Gastrocnemius medialis (tissue), 4 donors: Measurements from ENCODE around the gene TRMT61A. TPM values are rescaled to one million over a fixed set of nuclear protein-coding genes. Genes with fewer than 3 reads are reported as not detected.
A peak's percentile ranks its signal among the peaks of the same experiment; 100 is the strongest.

Experiments used
- ATAC-seq, 2 donors: fragments of 150-250 bp; one replicate each; pipeline ENCODE4 v1.9.1; 2016
- DNase-seq, 2 donors: peaks; one replicate each; pipeline ENCODE4 v3.0.0-alpha.2; 2019
- H3K27ac ChIP-seq, 4 donors: fragments of 200-600 bp; sonication (generic); 1 replicate in 1 of 4; 2 replicates in 3 of 4; pipeline ENCODE4 v1.5.1; 2016 to 2018; ENCODE audit warnings: mild to moderate bottlenecking in 2 of 4, moderate library complexity in 1 of 4
- H3K27me3 ChIP-seq, 3 donors: fragments of 200-600 bp; sonication (generic) in 2 of 3; 1 replicate in 1 of 3; 2 replicates in 2 of 3; pipeline versions ENCODE4 v1.5.1 to v1.6.0; 2016 to 2019; ENCODE audit warnings: mild to moderate bottlenecking in 1 of 3, moderate library complexity in 1 of 3
- H3K36me3 ChIP-seq, 2 donors: fragments of 200-600 bp; sonication (generic) in 1 of 2; one replicate each; pipeline ENCODE4 v1.5.1; 2017 to 2018
- H3K4me1 ChIP-seq, 2 donors: fragments of 200-600 bp; sonication (generic) in 1 of 2; one replicate each; pipeline ENCODE4 v1.5.1; 2016 to 2017; ENCODE audit warnings: mild to moderate bottlenecking in 2 of 2
- H3K4me3 ChIP-seq, 4 donors: fragments of 200-600 bp; sonication (generic) in 3 of 4; 1 replicate in 1 of 4; 2 replicates in 3 of 4; pipeline ENCODE4 v1.5.1; 2016 to 2019; ENCODE audit warnings: mild to moderate bottlenecking in 2 of 4
- H3K9me3 ChIP-seq, 3 donors: fragments of 200-600 bp; sonication (generic) in 2 of 3; 1 replicate in 1 of 3; 2 replicates in 2 of 3; pipeline ENCODE4 v1.5.1; 2016 to 2019
- CTCF ChIP-seq, 5 experiments: fragments of 450-650 bp in 3 of 5; fragments of 200-600 bp in 2 of 5; sonication (generic) in 2 of 5; IDR thresholded peaks in 4 of 5; conservative IDR thresholded peaks in 1 of 5; 1 replicate in 4 of 5; 2 replicates in 1 of 5; pipeline ENCODE4 v1.5.1; 2016 to 2019; ENCODE audit warnings: antibody characterized with exemption in 5 of 5, mild to moderate bottlenecking in 3 of 5, moderate library complexity in 3 of 5
- POLR2A ChIP-seq, 2 donors: fragments of 450-650 bp; IDR thresholded peaks; one replicate each; pipeline ENCODE4 v1.6.1; 2017; ENCODE audit warnings: antibody characterized with exemption in 2 of 2, mild to moderate bottlenecking in 2 of 2, moderate library complexity in 2 of 2
- in situ Hi-C, 4 donors: fragments of 200-750 bp; cut with MboI; loops; one replicate each; pipeline versions ENCODE4 v1.15.0 to v1.8.0; 2017; ENCODE audit warnings: low sequenced_read_pairs in 4 of 4
- intact Hi-C: fragments of 100-400 bp; cut with DNase I; formaldehyde crosslinking; loops from one replicate; pipeline ENCODE4 v1.15.1; 2023; ENCODE audit warnings: low total_unique reads
- total RNA-seq, 4 donors: library from RNA; depleted of rRNA; stranded (reverse); fragments of >200 nt; gene quantifications; one replicate each; pipeline versions ENCODE4 v1.1.0 to v1.2.3, GENCODE V29; 2016

The TRMT61A gene
- total RNA-seq, 4 donors from 2014 or later = 8.3 to 11.0 (median 9.6) TPM

GRCh38 chr14:103562179-103562428, 33.1 kb downstream of the TRMT61A start:
- peak in 1 of 2 donors; percentile 46 for DNase-seq
- H3K4me1 ChIP-seq = peaks cover 57 to 67% of the 10 kb centered on the region in 2 donors
- H3K4me3 ChIP-seq = peak overlapping the region; percentile 80 to 99 (median 92)
- peaks cover 0 to 22% of the 10 kb centered on the region in 2 donors for H3K36me3 ChIP-seq
- no peaks in the 10 kb centered on the region for H3K9me3 ChIP-seq
- peak; percentile 25 to 37 for ATAC-seq
- in situ Hi-C loops = loop anchor here in 1 of 4 donors (25.0 kb wide), 1 partner anchor 350 kb away; a partner anchor contains a TSS
- intact Hi-C loops = loop anchor here (2.0 to 5.0 kb wide), 3 partner anchors 67 to 285 kb away; partner anchors contain the start of genes KLC1, PPP1R13B, XRCC3 and ZFYVE21
- H3K27ac ChIP-seq = peak overlapping the region; percentile 88 to 97 (median 92)
- TF ChIP-seq POLR2A (IDR thresholded peaks at IDR 0.05) (no peak), CTCF (IDR thresholded peaks at IDR 0.05 in 4 of 5, conservative IDR thresholded peaks at IDR 0.05 in 1 of 5) (no peak)
- H3K27me3 ChIP-seq = no peaks in the 10 kb centered on the region

GRCh38 chr14:103562429-103563225, 33.6 kb downstream of the TRMT61A start, which contains the start of the genes BAG5 and COA8:
BAG5 (minus strand) TSS chr14:103562657; CDS start chr14:103561164, 1,493 bp downstream.
COA8 (plus strand) TSS chr14:103562960; CDS start chr14:103563002, 42 bp downstream.
- Histone ChIP-seq H3K27me3 (no peaks in the 10 kb centered on the region), H3K27ac (peak within 1 kb of the TSS; percentile 88 to 97 (median 92)), H3K9me3 (no peaks in the 10 kb centered on the region), H3K4me1 (peaks cover 52 to 62% of the 10 kb centered on the region in 2 donors), H3K36me3 (peaks cover 0 to 22% of the 10 kb centered on the region in 2 donors), H3K4me3 (peak within 1 kb of the TSS; percentile 80 to 99 (median 92))
- in situ Hi-C loops (loop anchor here in 1 of 4 donors (25.0 kb wide), 1 partner anchor 350 kb away; a partner anchor contains a TSS), intact Hi-C loops (loop anchor here (2.0 to 5.0 kb wide), 3 partner anchors 66 to 284 kb away; partner anchors contain the start of genes KLC1, PPP1R13B, XRCC3 and ZFYVE21)
- DNase-seq (peak; percentile 75 to 82), ATAC-seq (peak; percentile 75 to 88)
- TF ChIP-seq CTCF (IDR thresholded peaks at IDR 0.05 in 4 of 5, conservative IDR thresholded peaks at IDR 0.05 in 1 of 5) (peak in 4 of 5 experiments; percentile 13 to 64 (median 40)), POLR2A (IDR thresholded peaks at IDR 0.05) (peak; percentile 86 to 95)

GRCh38 chr14:103563226-103563620, 34.2 kb downstream of the TRMT61A start:
- no peak for DNase-seq
- H3K9me3 ChIP-seq = no peaks in the 10 kb centered on the region
- no peak for ATAC-seq
- H3K27ac ChIP-seq = peak overlapping the region; percentile 88 to 97 (median 92)
- H3K4me3 ChIP-seq = peak overlapping the region; percentile 80 to 99 (median 92)
- peaks cover 0 to 22% of the 10 kb centered on the region in 2 donors for H3K36me3 ChIP-seq
- in situ Hi-C loops (loop anchor here in 1 of 4 donors (25.0 kb wide), 1 partner anchor 349 kb away; a partner anchor contains a TSS), intact Hi-C loops (loop anchor here (2.0 to 5.0 kb wide), 3 partner anchors 66 to 284 kb away; partner anchors contain the start of genes KLC1, PPP1R13B, XRCC3 and ZFYVE21)
- peaks cover 46 to 61% of the 10 kb centered on the region in 2 donors for H3K4me1 ChIP-seq
- no peaks in the 10 kb centered on the region for H3K27me3 ChIP-seq
- TF ChIP-seq POLR2A (IDR thresholded peaks at IDR 0.05) (no peak), CTCF (IDR thresholded peaks at IDR 0.05 in 4 of 5, conservative IDR thresholded peaks at IDR 0.05 in 1 of 5) (no peak)

GRCh38 chr14:103563844-103564505, 35.0 kb downstream of the TRMT61A start:
- peak overlapping the region in 3 of 4 donors; percentile 90 to 97 (median 95) for H3K27ac ChIP-seq

More at GRCh38 chr14:103563844-103564505, 35.0 kb downstream of the TRMT61A start:
- peaks cover 38 to 55% of the 10 kb centered on the region in 2 donors for H3K4me1 ChIP-seq
- intact Hi-C loops = loop anchor here (2.0 to 5.0 kb wide), 3 partner anchors 65 to 283 kb away; partner anchors contain the start of genes KLC1, PPP1R13B, XRCC3 and ZFYVE21
- H3K27me3 ChIP-seq = no peaks in the 10 kb centered on the region
- TF ChIP-seq CTCF (IDR thresholded peaks at IDR 0.05 in 4 of 5, conservative IDR thresholded peaks at IDR 0.05 in 1 of 5) (no peak), POLR2A (IDR thresholded peaks at IDR 0.05) (no peak)
- DNase-seq (no peak), ATAC-seq (no peak)
- peaks cover 0 to 18% of the 10 kb centered on the region in 2 donors for H3K36me3 ChIP-seq
- H3K4me3 ChIP-seq = peak overlapping the region; percentile 80 to 99 (median 92)
- in situ Hi-C loops = loop anchor here in 1 of 4 donors (25.0 kb wide), 1 partner anchor 348 kb away; a partner anchor contains a TSS
- no peaks in the 10 kb centered on the region for H3K9me3 ChIP-seq
